Nephron progenitor cell (in vitro differentiated cells): ENCODE results near the gene XPNPEP1.

Source experiments
- DNase-seq: peaks from one replicate; pipeline ENCODE4 v3.0.0; 2021
- H3K27ac Mint-ChIP-seq: 2 replicates; pipeline ENCODE4 v1.8.0; 2021; ENCODE audit warnings: mild to moderate bottlenecking, moderate library complexity, mixed read lengths
- H3K27me3 Mint-ChIP-seq: 2 replicates; pipeline ENCODE4 v1.8.0; 2021; ENCODE audit warnings: mild to moderate bottlenecking, low read depth, mixed read lengths; ENCODE audit not compliant: poor library complexity
- H3K36me3 Mint-ChIP-seq: 2 replicates; pipeline ENCODE4 v1.8.0; 2021; ENCODE audit warnings: low read depth, mixed read lengths
- H3K4me1 Mint-ChIP-seq: 2 replicates; pipeline ENCODE4 v1.8.0; 2021; ENCODE audit warnings: mixed read lengths
- H3K4me3 Mint-ChIP-seq: 2 replicates; pipeline ENCODE4 v1.8.0; 2021; ENCODE audit warnings: mild to moderate bottlenecking, moderate library complexity, mixed read lengths
- H3K9me3 Mint-ChIP-seq: 2 replicates; pipeline ENCODE4 v1.8.0; 2021; ENCODE audit warnings: mild to moderate bottlenecking, moderate library complexity, mixed read lengths
- CTCF ChIP-seq: fragments of 200-600 bp; sonication (generic); IDR thresholded peaks from 2 replicates; pipeline ENCODE4 v1.5.0; 2021; ENCODE audit warnings: antibody characterized with exemption

XPNPEP1 gene

GRCh38 chr10:109915566-109915965, 7.7 kb downstream of the XPNPEP1 start:
- peaks cover 13% of the 10 kb centered on the region for H3K4me1 Mint-ChIP-seq
- H3K36me3 Mint-ChIP-seq = peaks cover 67% of the 10 kb centered on the region
- no peak overlapping the region for H3K4me3 Mint-ChIP-seq
- DNase-seq = no peak
- H3K27me3 Mint-ChIP-seq = peaks cover 3% of the 10 kb centered on the region
- TF ChIP-seq CTCF = no peak
- no peak overlapping the region for H3K27ac Mint-ChIP-seq
- peaks cover 17% of the 10 kb centered on the region for H3K9me3 Mint-ChIP-seq

- peaks cover 13% of the 10 kb centered on the region for H3K4me1 Mint-ChIP-seq
- H3K36me3 Mint-ChIP-seq = peaks cover 66% of the 10 kb centered on the region
- TF ChIP-seq CTCF = no peak
- H3K27me3 Mint-ChIP-seq = peaks cover 3% of the 10 kb centered on the region
- no peak overlapping the region for H3K27ac Mint-ChIP-seq
- peaks cover 17% of the 10 kb centered on the region for H3K9me3 Mint-ChIP-seq
- H3K4me3 Mint-ChIP-seq = no peak overlapping the region
- no peak for DNase-seq
These were observed 8.3 kb downstream of the XPNPEP1 start for GRCh38 chr10:109914966-109915365.

- DNase-seq = no peak
- Mint-ChIP-seq H3K4me1 (peaks cover 13% of the 10 kb centered on the region), H3K36me3 (peaks cover 63% of the 10 kb centered on the region), H3K4me3 (no peak overlapping the region), H3K27me3 (no peaks in the 10 kb centered on the region), H3K27ac (no peak overlapping the region), H3K9me3 (peaks cover 17% of the 10 kb centered on the region)
- no peak for TF ChIP-seq CTCF
These were observed 9.9 kb downstream of the XPNPEP1 start for GRCh38 chr10:109913306-109913892.

- Mint-ChIP-seq H3K27me3 (no peaks in the 10 kb centered on the region), H3K9me3 (peaks cover 14% of the 10 kb centered on the region), H3K4me3 (no peak overlapping the region), H3K4me1 (peaks cover 13% of the 10 kb centered on the region), H3K27ac (no peak overlapping the region), H3K36me3 (peaks cover 65% of the 10 kb centered on the region)
- no peak for DNase-seq
- TF ChIP-seq CTCF = no peak
These were observed 10.7 kb downstream of the XPNPEP1 start for GRCh38 chr10:109912335-109913281.

GRCh38 chr10:109911903-109912302, 11.4 kb downstream of the XPNPEP1 start:
- no peak overlapping the region for H3K4me3 Mint-ChIP-seq
- peaks cover 12% of the 10 kb centered on the region for H3K9me3 Mint-ChIP-seq
- DNase-seq = no peak
- H3K27ac Mint-ChIP-seq = no peak overlapping the region
- TF ChIP-seq CTCF = no peak
- H3K27me3 Mint-ChIP-seq = no peaks in the 10 kb centered on the region
- H3K4me1 Mint-ChIP-seq = peaks cover 13% of the 10 kb centered on the region
- H3K36me3 Mint-ChIP-seq = peaks cover 64% of the 10 kb centered on the region
